ENCODE results near the gene MYO7A. TPM values are rescaled to one million over a fixed set of nuclear protein-coding genes. Genes with fewer than 3 reads are reported as not detected.
A peak's percentile ranks its signal among the peaks of the same experiment; 100 is the strongest.

Gene MYO7A
- total and polyA plus RNA-seq, 2 donors (not counting 3 experiments of a cell fraction or from before 2014, with no cell fraction given) = 1.3 to 3.6 TPM

- intact Hi-C loops (cut with micrococcal nuclease) (loop anchor here (10.0 kb wide), 1 partner anchor 277 kb away; the partner anchor contains the start of gene PAK1), dilution Hi-C loops (cut with MboI; ENCODE audit: extremely low pct_ligation_motif_present, low sequenced_read_pairs) (no loop called here)
- Histone ChIP-seq H3K9me1 (replicated peaks; ENCODE audit: control insufficient read depth, extremely low read depth, insufficient read depth, low read length) (no peaks in the 10 kb centered on the region), H3K9ac (replicated peaks; ENCODE audit: extremely low read depth, insufficient read depth, low read length) (no peak overlapping the region), H3K4me1 (ENCODE audit: control insufficient read depth, extremely low read depth, insufficient read depth, low read length) (no peaks in the 10 kb centered on the region), H3K4me3 (replicated peaks in 1 of 3; ENCODE audit: insufficient read depth in 1 of 3, low read depth in 1 of 3, low read length in 3 of 3) (no peak overlapping the region), H3K27ac (ENCODE audit: insufficient read depth, low read depth, low read length) (no peak overlapping the region), H3K4me2 (ENCODE audit: insufficient read depth, low read length) (no peak overlapping the region), H2AFZ (ENCODE audit: low read depth, low read length) (no peak overlapping the region), H4K20me1 (replicated peaks; ENCODE audit: control insufficient read depth, extremely low read depth, insufficient read depth, low read length) (no peaks in the 10 kb centered on the region), H3K9me3 (replicated peaks; ENCODE audit: control insufficient read depth, insufficient read depth, low read length) (no peaks in the 10 kb centered on the region), H3K27me3 (ENCODE audit: control insufficient read depth in 2 of 2, insufficient read depth in 2 of 2, low read length in 2 of 2) (no peaks in the 10 kb centered on the region), H3K79me2 (ENCODE audit: control insufficient read depth, insufficient read depth, low read length) (no peaks in the 10 kb centered on the region), H3K36me3 (ENCODE audit: control insufficient read depth in 2 of 2, extremely low read depth in 1 of 2, insufficient read depth in 2 of 2, low read length in 2 of 2) (no peaks in the 10 kb centered on the region)
- no TSS peak for BruUV-seq (replicated peaks)
- POLR2A ChIA-PET = interaction anchor here (0.6 kb wide), 1 partner anchor 93 kb away, joined by 4 read pairs; no protein-coding TSS in a partner anchor
- no peak for TF ChIP-seq MYC (IDR thresholded peaks at IDR 0.05; ENCODE audit: low read depth, low read length)
- no peak for TF ChIP-seq EZH2 (IDR thresholded peaks at IDR 0.05; ENCODE audit: borderline replicate concordance, low read depth, low read length, severe bottlenecking)
- TF ChIP-seq FOS (IDR thresholded peaks at IDR 0.05; ENCODE audit: borderline replicate concordance, insufficient read depth, low read length) = no peak
- TF ChIP-seq JUN (IDR thresholded peaks at IDR 0.05; ENCODE audit: borderline replicate concordance, insufficient read depth, insufficient read length, low read depth) = no peak
- DNase-seq (ENCODE audit: low read depth, low spot score) = no peak
- FAIRE-seq = no peak
- CTCF ChIA-PET = interaction anchor here (1.2 to 4.6 kb wide), 3 partner anchors 71 to 351 kb away, joined by 3 to 235 read pairs (median 14); no protein-coding TSS in a partner anchor
Measured at GRCh38 chr11:77197626-77198320, 69.7 kb downstream of the MYO7A start.

DNA sequence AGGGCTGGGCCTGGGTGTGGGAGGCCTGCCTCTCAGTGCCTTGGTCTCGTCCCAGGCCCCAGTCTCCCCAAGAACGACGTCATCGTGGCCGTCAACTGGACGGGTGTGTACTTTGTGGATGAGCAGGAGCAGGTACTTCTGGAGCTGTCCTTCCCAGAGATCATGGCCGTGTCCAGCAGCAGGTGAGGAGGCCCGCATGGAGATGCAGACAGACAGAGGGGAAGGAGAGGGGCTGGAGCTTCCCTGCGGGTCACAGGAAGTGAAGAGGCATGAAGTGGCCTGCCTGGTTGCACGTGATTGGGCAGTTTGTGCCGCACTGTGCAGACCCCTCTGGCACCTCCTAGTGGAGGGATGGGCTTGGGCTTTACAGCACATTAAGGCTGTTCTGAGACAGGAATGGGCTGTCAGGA, 70.4 kb downstream of the MYO7A start:
- DNase-seq (ENCODE audit: low read depth, low spot score) (peak; percentile 11), FAIRE-seq (no peak)
- dilution Hi-C loops (cut with MboI; ENCODE audit: extremely low pct_ligation_motif_present, low sequenced_read_pairs) = no loop called here

More for the DNA sequence above, 70.4 kb downstream of the MYO7A start:
- Histone ChIP-seq H4K20me1 (replicated peaks; ENCODE audit: control insufficient read depth, extremely low read depth, insufficient read depth, low read length) (no peaks in the 10 kb centered on the region), H3K27ac (ENCODE audit: insufficient read depth, low read depth, low read length) (no peak overlapping the region), H3K4me2 (ENCODE audit: insufficient read depth, low read length) (no peak overlapping the region), H3K4me1 (ENCODE audit: control insufficient read depth, extremely low read depth, insufficient read depth, low read length) (no peaks in the 10 kb centered on the region), H3K9me1 (replicated peaks; ENCODE audit: control insufficient read depth, extremely low read depth, insufficient read depth, low read length) (no peaks in the 10 kb centered on the region), H3K79me2 (ENCODE audit: control insufficient read depth, insufficient read depth, low read length) (no peaks in the 10 kb centered on the region), H3K27me3 (ENCODE audit: control insufficient read depth in 2 of 2, insufficient read depth in 2 of 2, low read length in 2 of 2) (no peaks in the 10 kb centered on the region), H3K36me3 (ENCODE audit: control insufficient read depth in 2 of 2, extremely low read depth in 1 of 2, insufficient read depth in 2 of 2, low read length in 2 of 2) (no peaks in the 10 kb centered on the region), H3K9me3 (replicated peaks; ENCODE audit: control insufficient read depth, insufficient read depth, low read length) (no peaks in the 10 kb centered on the region), H2AFZ (ENCODE audit: low read depth, low read length) (no peak overlapping the region), H3K4me3 (replicated peaks in 1 of 3; ENCODE audit: insufficient read depth in 1 of 3, low read depth in 1 of 3, low read length in 3 of 3) (no peak overlapping the region), H3K9ac (replicated peaks; ENCODE audit: extremely low read depth, insufficient read depth, low read length) (no peak overlapping the region)
- TF ChIP-seq FOS (IDR thresholded peaks at IDR 0.05; ENCODE audit: borderline replicate concordance, insufficient read depth, low read length) = no peak
- TF ChIP-seq, protein P1, sequence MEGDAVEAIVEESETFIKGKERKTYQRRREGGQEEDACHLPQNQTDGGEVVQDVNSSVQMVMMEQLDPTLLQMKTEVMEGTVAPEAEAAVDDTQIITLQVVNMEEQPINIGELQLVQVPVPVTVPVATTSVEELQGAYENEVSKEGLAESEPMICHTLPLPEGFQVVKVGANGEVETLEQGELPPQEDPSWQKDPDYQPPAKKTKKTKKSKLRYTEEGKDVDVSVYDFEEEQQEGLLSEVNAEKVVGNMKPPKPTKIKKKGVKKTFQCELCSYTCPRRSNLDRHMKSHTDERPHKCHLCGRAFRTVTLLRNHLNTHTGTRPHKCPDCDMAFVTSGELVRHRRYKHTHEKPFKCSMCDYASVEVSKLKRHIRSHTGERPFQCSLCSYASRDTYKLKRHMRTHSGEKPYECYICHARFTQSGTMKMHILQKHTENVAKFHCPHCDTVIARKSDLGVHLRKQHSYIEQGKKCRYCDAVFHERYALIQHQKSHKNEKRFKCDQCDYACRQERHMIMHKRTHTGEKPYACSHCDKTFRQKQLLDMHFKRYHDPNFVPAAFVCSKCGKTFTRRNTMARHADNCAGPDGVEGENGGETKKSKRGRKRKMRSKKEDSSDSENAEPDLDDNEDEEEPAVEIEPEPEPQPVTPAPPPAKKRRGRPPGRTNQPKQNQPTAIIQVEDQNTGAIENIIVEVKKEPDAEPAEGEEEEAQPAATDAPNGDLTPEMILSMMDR (IDR thresholded peaks at IDR 0.05; ENCODE audit: extremely low read depth in 1 of 2, insufficient read depth in 1 of 2, low read depth in 1 of 2, low read length in 2 of 2) = peak; percentile 43 to 47
- no TSS peak for BruUV-seq (replicated peaks)
- ChIA-PET POLR2A (no interaction called here), CTCF (interaction anchor here (1.2 to 2.2 kb wide), 2 partner anchors 71 to 349 kb away, joined by 3 to 14 read pairs; no protein-coding TSS in a partner anchor)
- intact Hi-C loops (cut with micrococcal nuclease) = loop anchor here (10.0 kb wide), 1 partner anchor 276 kb away; the partner anchor contains the start of gene PAK1

Data from endothelial cell of umbilical vein (primary cell).